ENCODE data around the gene MSMP.

GRCh38 chr9:35753466-35753865, 610 bp downstream of the MSMP start:
- TF ChIP-seq CTCF (IDR thresholded peaks at IDR 0.05) (no peak), POLR2A (IDR thresholded peaks at IDR 0.05) (no peak)
